HG02943 (cell line): ENCODE data around the gene HCN2.
"Not testable (repeated sequence)": the region's sequence is repeated elsewhere in the genome, so short reads cannot be mapped to it uniquely, and the experiment has no call there.

Source experiments
- ATAC-seq: cut with Tn5 transposase; IDR thresholded peaks from one replicate; pipeline ENCODE4 v1.9.1; 2021; ENCODE audit warnings: mild to moderate bottlenecking, low read depth, moderate library complexity; ENCODE audit not compliant: unreplicated experiment

Gene HCN2

GRCh38 chr19:602391-603301 is 13.0 kb downstream of the HCN2 start:
- ATAC-seq: no peak

- ATAC-seq: not testable (repeated sequence)
Observed at GRCh38 chr19:603302-603639, 13.6 kb downstream of the HCN2 start.

GRCh38 chr19:603779-604178 is 14.1 kb downstream of the HCN2 start:
- not testable (repeated sequence) for ATAC-seq

- ATAC-seq: no peak
Observed at GRCh38 chr19:604355-604754, 14.7 kb downstream of the HCN2 start.

GRCh38 chr19:605061-605971 is 15.6 kb downstream of the HCN2 start:
- not testable (repeated sequence) for ATAC-seq

GRCh38 chr19:607301-608154 is 17.8 kb downstream of the HCN2 start:
- ATAC-seq: no peak

- ATAC-seq: no peak
Observed at GRCh38 chr19:608155-609003, 18.7 kb downstream of the HCN2 start.

GRCh38 chr19:609004-609346 is 19.3 kb downstream of the HCN2 start:
- no peak for ATAC-seq

- no peak for ATAC-seq
Observed at GRCh38 chr19:610071-610800, 20.6 kb downstream of the HCN2 start.

- no peak for ATAC-seq
Observed at GRCh38 chr19:610801-611480, 21.3 kb downstream of the HCN2 start.

- no peak for ATAC-seq
Observed at GRCh38 chr19:611481-611868, 21.8 kb downstream of the HCN2 start.

- no peak for ATAC-seq
Observed at GRCh38 chr19:612941-613340, 23.3 kb downstream of the HCN2 start.

- no peak for ATAC-seq
Observed at GRCh38 chr19:613732-614567, 24.3 kb downstream of the HCN2 start.

GRCh38 chr19:615619-616018 is 25.9 kb downstream of the HCN2 start:
- no peak for ATAC-seq

GRCh38 chr19:616062-616700 is 26.5 kb downstream of the HCN2 start:
- no peak for ATAC-seq

- ATAC-seq: no peak
Observed at GRCh38 chr19:616747-617526, 27.3 kb downstream of the HCN2 start.
